GM12878 (cell line): Measurements from ENCODE around the gene SARDH.

Source experiments
- GABPA ChIP-seq: IDR thresholded peaks from 2 replicates; pipeline ENCODE4 v1.6.1; 2014; ENCODE audit warnings: antibody characterized with exemption, low read depth, mild to moderate bottlenecking, inconsistent platforms
- SIN3A ChIP-seq: IDR thresholded peaks from 2 replicates; pipeline ENCODE4 v1.6.1; 2012; ENCODE audit warnings: low read depth, low read length, improper control_type of control experiment
- ZBED1 ChIP-seq: IDR thresholded peaks from 2 replicates; pipeline ENCODE4 v1.6.1; 2016; ENCODE audit warnings: borderline replicate concordance
- TF ChIP-seq, protein P1 (sequence below), 3 experiments: IDR thresholded peaks in 2 of 3; conservative IDR thresholded peaks in 1 of 3; 2 replicates each; pipeline ENCODE4 v1.5.1; 2011; ENCODE audit warnings: low read depth in 3 of 3, low read length in 3 of 3, mild to moderate bottlenecking in 3 of 3, control low read depth in 2 of 3, moderate library complexity in 2 of 3, inconsistent platforms in 1 of 3, mixed read lengths in 1 of 3; ENCODE audit not compliant: control insufficient read depth in 2 of 3, insufficient read depth in 1 of 3; ENCODE audit errors: extremely low read depth in 1 of 3

GRCh38 chr9:133649194-133649593 is 89.0 kb downstream of the SARDH start:
- TF ChIP-seq, protein P1, sequence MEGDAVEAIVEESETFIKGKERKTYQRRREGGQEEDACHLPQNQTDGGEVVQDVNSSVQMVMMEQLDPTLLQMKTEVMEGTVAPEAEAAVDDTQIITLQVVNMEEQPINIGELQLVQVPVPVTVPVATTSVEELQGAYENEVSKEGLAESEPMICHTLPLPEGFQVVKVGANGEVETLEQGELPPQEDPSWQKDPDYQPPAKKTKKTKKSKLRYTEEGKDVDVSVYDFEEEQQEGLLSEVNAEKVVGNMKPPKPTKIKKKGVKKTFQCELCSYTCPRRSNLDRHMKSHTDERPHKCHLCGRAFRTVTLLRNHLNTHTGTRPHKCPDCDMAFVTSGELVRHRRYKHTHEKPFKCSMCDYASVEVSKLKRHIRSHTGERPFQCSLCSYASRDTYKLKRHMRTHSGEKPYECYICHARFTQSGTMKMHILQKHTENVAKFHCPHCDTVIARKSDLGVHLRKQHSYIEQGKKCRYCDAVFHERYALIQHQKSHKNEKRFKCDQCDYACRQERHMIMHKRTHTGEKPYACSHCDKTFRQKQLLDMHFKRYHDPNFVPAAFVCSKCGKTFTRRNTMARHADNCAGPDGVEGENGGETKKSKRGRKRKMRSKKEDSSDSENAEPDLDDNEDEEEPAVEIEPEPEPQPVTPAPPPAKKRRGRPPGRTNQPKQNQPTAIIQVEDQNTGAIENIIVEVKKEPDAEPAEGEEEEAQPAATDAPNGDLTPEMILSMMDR (IDR thresholded peaks at IDR 0.05 in 2 of 3, conservative IDR thresholded peaks at IDR 0.05 in 1 of 3; ENCODE audit: control insufficient read depth in 2 of 3, extremely low read depth in 1 of 3, insufficient read depth in 1 of 3, low read depth in 3 of 3, low read length in 3 of 3), result no peak
- TF ChIP-seq GABPA (no peak), SIN3A (no peak), ZBED1 (no peak)
